CD4-positive, alpha-beta T cell treated with Interleukin-15 for 4 hours (primary cell): ENCODE measurements around the gene SKIL.
A peak's percentile ranks its signal among the peaks of the same experiment; 100 is the strongest.

Experiments used
- DNase-seq: peaks from one replicate; pipeline ENCODE4 v3.0.0-alpha.2; 2020; ENCODE audit warnings: low spot score

Gene SKIL

DNA sequence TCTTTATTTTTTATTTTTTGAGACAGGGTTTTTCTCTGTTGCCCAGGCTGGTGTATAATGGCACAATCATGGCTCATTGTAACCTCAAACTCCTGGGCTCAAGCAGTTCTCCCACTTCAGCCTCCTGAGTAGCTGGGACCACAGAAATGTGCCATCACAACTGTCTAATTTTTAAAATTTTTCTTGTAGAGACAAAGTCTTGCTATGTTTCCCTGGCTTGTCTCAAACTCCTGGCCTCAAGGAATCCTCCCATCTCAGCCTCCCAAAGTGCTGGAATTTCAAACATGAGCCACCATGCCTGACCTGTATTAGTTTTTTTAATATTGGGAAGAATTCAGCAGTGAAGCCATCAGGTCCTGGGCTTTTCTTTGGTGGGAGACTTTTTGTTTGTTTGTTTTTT is 47.6 kb downstream of the SKIL start:
- no peak for DNase-seq

DNA sequence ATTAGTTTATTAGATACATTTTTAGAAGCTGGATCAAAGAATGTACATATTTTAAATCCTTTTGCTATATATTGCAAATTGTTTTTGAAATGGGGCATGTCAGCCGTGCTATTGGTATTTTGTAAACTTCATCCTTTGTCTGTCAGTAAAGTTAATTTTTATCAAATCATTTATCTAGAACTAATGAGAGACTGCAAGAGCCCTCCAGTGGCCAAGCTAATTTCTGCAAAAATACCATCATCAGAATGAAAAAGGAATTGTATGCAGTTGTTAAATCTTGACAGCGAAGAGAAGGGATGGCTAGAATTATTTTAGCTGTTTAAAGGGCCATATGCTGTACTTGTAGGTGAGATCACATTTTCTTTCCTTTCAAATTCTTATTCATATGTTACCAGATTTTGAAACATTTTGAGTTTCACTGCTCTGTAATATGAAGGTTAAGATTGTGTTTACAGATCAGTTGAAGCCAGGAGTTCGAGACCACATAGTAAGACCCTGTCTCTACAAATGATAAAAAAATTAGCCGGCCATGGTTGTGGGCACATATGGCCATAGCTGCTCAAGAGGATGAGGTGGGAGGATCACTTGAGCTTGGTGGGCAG is 53.0 kb downstream of the SKIL start:
- DNase-seq = peak; percentile 12

DNA sequence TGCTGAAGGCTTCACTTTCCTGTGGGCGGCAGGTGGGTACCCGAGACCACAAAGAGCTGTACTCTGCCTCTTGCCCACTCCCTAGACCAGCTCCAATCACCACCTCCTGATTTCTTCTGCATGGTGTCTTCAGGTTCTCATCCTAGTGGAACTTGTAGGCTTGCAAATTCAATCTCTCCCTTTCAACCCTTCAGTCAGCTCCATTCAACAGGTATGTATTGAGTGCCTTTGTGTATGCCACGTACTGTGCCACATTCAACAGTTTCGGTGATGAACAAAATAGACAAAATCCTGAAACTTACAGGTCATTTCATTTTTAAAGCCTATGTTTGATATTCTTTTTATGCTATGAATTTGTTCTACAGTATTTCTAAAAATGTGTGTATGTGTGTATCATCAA is 55.8 kb downstream of the SKIL start:
- no peak for DNase-seq

DNA sequence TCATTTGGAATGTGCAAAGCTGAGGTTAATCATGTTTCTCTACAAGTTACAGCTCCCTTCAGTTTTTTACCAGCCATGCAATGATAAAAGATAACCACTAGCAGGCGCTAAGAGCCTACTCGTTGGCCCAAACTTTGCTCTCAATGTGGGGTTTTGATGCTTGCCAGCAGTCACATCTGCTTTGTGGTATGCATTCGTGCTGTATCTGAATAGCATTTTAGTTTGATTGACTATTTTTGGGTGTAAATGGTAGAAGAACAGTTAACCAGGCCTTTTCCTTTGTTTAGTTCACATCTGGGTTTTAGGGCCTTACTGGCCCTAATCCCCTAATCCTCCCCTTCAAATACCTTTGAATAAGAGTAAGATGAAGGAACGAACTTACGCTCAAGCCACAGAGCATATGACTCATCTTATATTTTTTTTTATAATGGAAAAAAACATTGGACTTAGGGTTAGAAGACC is 56.7 kb downstream of the SKIL start:
- peak; percentile 51 for DNase-seq

DNA sequence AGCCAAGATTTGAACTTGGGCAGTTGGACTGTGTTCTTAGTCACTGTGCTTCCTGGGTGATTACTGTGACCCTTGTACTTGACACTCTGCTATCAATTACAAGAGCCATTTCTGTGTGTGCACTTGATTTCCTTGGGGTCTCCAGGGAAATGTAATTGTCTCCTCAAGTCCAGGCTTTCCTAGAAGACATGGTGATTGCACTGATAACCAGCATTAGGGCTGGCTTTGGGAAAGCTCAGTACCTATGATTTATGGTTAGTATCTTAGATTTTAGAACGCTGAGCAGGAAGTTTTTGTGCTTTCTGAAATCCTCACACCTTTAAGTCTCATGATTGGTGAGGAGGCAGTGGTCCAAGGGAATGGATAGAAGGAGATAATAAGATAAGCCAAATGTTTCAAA is 59.6 kb downstream of the SKIL start:
- DNase-seq = no peak

DNA sequence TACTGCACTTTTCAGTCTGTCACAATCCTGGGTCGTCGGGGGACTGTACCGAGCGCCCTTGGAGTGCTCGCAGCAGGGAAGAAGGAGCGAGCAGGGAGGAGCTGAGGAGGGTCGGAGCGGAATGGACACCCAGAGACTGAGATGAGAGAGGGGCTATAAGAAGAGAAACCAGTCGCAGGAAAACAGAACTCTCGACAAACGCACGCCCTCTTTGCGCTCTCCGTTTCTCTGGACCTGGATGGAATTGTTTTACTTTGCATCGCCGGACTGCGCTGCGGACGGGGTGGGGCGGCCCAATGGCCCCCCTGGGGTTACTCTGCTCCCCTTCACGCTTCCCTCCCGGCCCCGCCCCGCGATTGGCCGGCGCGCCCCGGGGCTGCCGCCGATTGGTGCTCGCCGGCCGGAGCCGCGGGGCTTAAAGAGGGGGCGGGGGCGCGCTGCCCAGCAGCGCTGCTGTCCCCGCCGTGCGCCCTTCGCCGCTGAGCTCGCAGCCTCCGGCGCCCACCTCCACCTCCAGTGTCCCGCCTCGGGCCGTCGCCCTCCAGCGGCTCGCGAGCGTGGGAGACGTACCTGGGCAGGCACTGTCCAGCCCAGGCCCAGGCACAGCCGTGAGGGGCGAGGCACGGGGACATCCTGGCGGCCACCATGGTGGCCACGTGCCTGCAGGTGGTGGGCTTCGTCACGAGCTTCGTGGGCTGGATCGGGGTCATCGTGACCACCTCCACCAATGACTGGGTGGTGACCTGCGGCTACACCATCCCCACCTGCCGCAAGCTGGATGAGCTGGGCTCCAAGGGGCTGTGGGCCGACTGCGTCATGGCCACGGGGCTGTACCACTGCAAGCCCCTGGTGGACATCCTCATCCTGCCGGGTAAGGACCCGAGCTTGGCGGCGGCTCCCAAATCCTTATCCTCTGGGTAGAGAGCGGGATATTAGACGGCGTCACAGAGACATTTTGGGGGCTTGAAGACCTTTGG is 61.2 kb downstream of the SKIL start, which contains the start of gene CLDN11:
TSS of gene CLDN11 (plus strand) at position 447 of the 977 bp plus-strand sequence. CDS start at position 646, 199 bp downstream.
- no peak for DNase-seq

DNA sequence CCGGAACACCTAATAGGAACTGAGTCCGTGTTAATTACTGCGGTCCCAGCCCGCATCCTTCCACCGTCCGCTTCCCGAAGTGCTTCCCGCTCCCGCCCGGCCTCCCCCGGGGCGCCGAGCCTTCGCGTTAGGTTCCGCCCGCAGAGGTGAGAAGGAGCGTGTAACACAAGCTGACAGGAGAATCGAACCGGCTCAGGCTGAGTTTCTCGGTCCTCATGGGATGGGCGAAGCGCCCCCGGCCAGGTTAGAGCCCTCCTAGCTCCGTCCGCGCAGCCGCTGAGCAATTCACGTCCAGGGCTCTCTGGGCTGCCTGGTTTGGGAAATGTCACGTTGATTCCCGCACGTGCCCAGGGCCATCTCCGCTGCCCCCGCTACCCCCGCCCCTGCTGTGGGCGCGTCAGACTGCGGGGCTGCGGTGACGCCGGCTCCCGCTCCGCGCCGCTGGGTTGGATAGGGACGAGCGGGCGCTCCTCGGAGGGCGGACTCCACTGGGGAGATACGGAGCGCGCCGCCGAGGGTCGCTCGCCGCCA is 62.1 kb downstream of the SKIL start:
- no peak for DNase-seq

DNA sequence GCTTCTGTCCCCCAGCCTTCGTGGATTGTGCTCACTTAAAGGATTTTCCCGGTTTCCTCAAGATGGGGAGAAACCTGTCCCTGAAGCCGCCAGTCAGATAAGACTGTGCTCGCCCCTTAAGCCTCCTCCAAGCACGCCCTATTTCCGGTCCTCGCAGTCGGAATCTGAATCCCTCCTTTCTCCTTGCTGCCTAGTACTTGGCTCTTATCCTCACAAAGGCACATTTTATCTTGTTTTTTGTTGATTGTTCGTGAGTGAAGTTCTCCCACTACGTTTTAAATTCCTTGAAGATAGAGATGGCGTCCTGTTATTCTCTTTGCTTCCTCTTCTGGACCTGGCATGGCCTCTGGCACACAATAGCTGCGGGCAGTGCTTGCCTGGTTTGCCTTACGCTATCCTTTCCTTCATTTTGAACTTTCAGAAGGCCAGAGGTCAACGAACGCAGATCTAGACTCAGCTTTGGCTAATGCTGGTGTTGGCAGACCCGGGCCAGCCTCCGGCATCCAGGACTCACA is 62.8 kb downstream of the SKIL start:
- no peak for DNase-seq

DNA sequence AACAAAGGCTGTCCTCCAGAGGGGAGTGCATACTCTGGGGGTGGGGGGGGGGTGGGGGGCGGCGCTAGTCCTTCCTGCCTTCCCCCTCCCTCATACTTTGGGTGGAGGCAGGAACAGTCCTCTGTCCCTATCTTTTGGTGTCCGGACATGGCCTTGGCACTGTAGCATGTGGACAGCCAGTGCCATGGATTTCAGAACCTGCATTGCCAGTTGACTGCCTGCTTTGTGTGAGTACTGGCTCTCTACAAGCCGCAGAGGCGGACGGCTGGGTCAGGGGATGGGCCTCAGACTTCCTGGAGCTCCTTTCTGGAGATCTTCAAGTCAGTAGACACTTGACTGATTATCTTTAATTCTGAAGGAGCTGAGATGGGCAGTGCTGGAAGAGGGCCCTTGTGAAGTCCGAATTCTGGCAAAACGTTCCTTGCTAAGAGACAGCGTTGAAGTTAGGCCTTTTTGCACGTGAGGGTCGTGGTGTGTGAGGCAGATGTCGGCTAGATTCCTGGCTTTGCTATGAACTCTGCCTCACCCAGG is 63.7 kb downstream of the SKIL start:
- DNase-seq = no peak

DNA sequence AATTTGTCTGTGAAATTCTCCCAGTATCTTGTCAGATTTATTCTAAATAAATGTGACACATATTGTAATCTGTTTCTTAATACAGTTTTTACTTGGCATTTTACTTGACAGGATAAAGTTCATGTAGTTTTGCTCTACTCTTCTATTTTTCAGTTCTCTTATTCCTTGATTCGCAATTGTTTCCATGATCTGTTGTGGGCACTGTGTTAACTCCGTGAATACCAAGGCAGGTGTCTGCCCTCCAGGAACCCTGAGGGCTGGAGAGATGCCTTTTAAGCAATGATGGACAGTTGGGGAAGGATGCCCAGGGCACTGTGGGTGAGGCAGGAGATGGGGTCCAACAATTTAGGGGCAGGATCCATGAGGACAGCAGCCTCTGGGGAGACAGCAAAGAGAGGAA is 64.2 kb downstream of the SKIL start:
- DNase-seq = no peak

DNA sequence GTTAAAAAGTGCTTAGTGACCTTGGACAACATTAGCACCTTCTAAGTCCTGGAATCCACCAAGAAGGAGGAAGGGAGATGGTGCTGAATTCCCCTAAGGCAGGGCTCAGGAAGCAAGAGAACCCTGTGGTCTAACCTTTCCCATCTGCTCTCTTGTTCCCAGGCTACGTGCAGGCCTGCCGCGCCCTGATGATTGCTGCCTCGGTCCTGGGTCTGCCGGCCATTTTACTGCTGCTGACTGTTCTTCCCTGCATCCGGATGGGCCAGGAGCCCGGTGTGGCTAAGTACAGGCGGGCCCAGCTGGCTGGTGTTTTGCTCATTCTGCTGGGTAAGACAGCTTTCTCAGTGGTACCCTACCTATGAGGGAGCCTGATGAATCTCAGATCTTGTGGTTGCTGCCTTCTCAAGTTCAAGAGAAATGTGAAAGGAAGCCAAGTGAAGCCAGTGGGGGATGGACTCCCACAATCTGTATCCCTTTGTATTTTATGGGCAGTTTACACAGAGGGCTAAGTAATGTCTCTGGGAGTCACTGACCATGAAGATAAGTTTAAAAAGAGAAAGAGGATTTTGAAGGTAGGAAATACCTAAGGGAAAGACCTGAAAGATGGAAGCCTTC is 65.6 kb downstream of the SKIL start:
- DNase-seq = no peak

DNA sequence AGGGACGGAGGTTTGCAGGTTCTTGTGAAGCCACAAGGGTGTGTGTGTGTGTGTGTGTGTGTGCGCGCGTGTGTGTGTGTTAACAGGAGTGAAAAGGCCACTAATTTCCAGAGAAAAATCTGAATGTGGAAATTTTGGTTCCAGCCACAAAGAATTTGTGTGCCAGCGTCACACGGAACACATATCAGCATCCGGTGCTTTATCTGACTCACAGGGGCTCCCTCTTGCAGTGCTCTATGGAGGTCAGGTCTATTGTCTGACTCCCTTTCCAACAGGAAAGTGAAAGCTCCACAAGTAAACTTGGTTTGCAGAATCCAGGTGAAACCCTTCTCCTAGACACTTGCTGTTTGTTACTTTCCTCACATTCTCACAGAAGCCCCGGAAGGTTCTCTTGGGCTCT is 67.4 kb downstream of the SKIL start:
- DNase-seq = no peak

DNA sequence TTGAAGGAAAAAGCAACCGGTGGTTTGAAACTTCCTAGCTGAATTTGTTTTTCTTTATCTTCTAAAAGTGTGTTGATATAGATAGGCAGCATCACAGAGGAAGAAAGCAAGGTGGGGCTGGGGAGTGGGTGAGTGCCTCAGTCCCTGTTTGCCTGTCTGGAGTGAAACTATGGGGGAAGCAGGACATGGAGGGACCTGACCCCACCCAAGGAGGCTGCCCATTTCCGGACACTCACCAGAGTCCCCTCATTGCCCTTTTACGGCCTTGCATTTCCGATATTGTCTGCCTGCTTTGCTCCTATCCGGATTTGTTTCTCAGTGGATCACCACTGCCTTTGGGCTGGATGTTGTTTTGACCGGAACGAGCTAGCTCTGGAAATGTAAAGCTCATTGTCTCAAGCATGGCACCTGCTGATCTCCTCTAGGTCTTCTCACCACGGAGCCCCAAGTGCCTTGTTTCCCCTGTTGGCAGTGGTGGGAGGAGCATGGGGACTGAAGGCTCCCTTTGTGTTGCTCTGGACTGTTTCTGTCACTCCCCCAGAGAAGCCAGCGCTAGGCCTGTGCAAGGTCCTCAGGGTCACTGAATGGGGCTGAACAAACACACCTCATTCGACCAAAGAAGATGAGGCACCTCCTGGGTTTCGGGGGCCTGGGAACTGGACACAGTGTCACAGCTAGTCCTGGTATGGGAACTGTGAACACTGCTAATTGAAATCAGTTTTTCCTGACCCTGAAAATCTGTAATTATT is 68.2 kb downstream of the SKIL start:
- no peak for DNase-seq

DNA sequence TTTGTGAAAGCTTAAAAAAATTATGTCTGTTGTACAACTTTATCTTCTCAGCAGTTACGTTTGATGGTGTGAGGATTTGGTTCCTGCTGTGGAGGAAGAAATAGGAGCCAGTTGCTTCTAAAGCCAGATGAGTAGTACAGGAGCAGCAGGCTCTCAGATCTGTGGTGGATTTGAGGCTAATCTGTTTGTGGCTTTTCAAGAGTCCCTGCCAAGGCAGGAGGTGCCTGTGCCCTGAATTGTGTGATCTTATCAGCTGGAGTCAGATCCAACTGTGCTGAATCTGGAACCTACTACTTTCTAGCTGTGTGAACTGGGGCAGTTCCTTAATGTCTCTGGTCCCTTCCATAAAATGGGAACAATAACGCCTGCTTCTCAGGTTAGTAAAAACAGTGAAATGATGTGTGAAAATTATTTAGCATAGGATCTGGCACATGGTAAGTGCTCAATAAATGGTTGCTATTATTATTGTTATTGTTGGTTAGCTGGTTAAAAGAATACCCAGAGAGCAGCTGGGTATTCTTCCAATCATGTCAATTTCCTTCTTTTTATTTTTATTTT is 68.8 kb downstream of the SKIL start:
- no peak for DNase-seq

DNA sequence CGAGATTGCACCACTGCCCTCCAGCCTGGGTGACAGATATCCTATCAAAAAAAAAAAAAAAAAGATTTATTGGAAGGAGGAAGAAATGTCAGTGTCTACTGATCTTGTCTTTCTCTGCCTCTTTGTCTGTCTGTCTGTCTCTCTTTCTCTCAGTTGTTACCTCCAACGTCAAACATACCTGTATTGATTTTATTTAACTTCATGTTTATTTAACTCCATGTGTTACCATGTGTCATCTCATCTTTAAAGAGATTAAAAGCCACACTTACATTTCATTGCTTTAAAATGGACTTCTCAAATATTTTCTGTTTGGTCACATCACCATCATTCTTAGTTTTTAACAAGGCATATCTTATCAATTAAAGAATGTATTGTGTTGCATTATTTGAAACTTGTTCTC is 70.6 kb downstream of the SKIL start:
- no peak for DNase-seq

DNA sequence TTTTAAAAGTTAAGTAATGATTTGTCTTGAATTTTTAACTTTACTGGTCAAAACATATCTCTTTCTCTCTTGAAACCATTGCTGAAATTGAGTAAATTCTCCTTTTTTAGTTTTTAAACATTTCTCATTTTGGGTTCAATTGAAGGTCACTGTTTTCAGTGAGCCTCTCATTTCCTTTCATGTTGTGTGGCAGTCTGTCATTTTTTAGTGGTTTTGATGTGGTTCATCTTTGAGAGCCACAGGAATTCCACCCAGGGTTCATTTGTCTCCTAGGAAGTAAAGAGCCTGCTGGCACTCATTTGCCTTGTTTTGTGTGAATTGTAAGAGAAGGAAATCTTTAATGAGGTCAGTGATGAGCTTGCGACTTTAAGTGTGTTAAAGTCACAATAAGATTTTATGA is 71.5 kb downstream of the SKIL start:
- DNase-seq = no peak

DNA sequence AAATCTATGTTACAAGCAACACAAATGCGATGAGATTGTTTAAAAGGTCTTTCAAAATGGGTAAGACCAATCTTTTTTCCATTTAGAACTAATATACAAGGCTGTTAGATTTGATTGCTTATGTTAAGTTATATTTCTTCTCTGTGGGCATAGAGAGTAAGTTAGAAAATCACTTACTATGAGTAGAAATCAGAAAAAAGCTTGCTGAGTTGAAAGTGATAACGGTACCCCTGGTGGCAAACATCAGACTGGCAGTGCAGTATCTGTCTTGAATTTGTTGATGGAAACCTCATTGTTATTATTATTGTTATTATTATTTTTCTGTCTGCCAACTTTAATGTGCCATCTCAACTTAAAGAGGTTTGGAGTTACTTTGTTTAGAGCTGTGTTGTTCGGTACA is 73.5 kb downstream of the SKIL start:
- DNase-seq = no peak

DNA sequence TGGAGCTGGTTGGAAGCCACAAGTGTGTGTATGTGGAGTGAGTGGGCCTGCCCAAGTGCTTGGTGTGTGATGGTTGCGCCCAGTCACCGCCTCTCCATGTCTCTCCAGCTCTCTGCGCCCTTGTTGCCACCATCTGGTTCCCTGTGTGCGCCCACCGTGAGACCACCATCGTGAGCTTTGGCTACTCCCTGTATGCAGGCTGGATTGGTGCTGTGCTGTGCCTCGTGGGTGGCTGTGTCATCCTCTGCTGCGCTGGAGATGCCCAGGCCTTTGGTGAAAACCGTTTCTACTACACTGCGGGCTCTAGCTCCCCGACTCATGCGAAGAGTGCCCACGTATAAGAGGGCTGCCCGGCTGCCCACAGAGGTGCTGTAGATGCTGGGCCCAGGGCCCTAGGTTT is 74.9 kb downstream of the SKIL start:
- DNase-seq = no peak

DNA sequence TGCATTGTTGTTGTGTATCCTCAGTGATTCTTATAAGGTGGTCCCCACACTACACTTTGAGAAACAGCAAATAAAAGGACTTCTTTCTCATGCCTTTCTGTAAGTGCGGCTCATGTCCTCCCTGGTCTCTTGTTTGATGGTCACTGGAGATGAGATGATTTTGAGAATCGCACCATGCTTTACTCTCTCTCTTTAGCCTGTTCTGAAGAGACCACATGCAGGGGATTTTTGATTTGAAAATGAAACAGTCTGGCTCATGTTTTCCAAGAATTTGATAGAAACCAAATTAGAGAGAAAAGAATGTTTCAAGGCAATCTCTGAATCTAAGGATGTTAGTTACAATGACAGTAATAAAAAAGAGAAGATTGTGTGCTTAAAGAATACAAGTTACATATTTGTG is 79.2 kb downstream of the SKIL start:
- no peak for DNase-seq

DNA sequence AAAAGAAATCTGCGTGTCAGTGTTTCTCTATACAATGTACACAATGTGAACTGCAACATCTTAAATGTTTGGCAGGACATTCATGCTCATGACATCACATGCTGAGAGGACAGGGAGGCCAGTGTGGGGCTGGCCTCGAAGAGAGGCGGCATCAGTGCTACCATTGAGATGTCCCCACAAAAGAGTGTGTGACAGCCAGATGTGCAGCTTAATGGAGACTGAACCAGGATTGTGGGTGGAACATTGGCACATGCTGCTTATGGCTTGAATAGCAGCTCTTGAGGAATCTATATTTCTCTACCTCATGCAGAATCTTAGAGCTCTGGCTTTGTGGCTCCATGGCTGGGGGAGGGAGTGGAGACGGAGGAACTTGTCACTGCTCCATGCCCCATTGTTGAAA is 79.7 kb downstream of the SKIL start:
- no peak for DNase-seq
